HG02885 (cell line): ENCODE measurements around the gene NEK1.
A peak's percentile ranks its signal among the peaks of the same experiment; 100 is the strongest.
"Not testable (repeated sequence)": the region's sequence is repeated elsewhere in the genome, so short reads cannot be mapped to it uniquely, and the experiment has no call there.

Experiments
- ATAC-seq: cut with Tn5 transposase; IDR thresholded peaks from one replicate; pipeline ENCODE4 v1.9.1; 2021; ENCODE audit warnings: mild to moderate bottlenecking; ENCODE audit not compliant: unreplicated experiment, poor library complexity

The NEK1 gene

GRCh38 chr4:169436734-169437133 is 175.6 kb downstream of the NEK1 start:
- no peak for ATAC-seq

- no peak for ATAC-seq
These were observed 184.0 kb downstream of the NEK1 start for GRCh38 chr4:169428376-169428775.

GRCh38 chr4:169427727-169428126 is 184.7 kb downstream of the NEK1 start:
- not testable (repeated sequence) for ATAC-seq

GRCh38 chr4:169420291-169420690 is 192.1 kb downstream of the NEK1 start:
- no peak for ATAC-seq

GRCh38 chr4:169418846-169419245 is 193.5 kb downstream of the NEK1 start:
- no peak for ATAC-seq

GRCh38 chr4:169417629-169418282 is 194.6 kb downstream of the NEK1 start:
- ATAC-seq, result no peak

- ATAC-seq, result peak; percentile 74
These were observed 195.4 kb downstream of the NEK1 start for GRCh38 chr4:169416997-169417396.

GRCh38 chr4:169416461-169416860 is 195.9 kb downstream of the NEK1 start:
- ATAC-seq, result no peak

- no peak for ATAC-seq
These were observed 197.5 kb downstream of the NEK1 start for GRCh38 chr4:169414913-169415312.

GRCh38 chr4:169412046-169412445 is 200.3 kb downstream of the NEK1 start:
- no peak for ATAC-seq

GRCh38 chr4:169410839-169411770 is 201.3 kb downstream of the NEK1 start:
- ATAC-seq, result peak; percentile 99

GRCh38 chr4:169407217-169407845 is 205.1 kb downstream of the NEK1 start:
- no peak for ATAC-seq

- ATAC-seq, result no peak
These were observed 207.4 kb downstream of the NEK1 start for GRCh38 chr4:169404960-169405359.

- no peak for ATAC-seq
These were observed 211.6 kb downstream of the NEK1 start for GRCh38 chr4:169400832-169401231.

- ATAC-seq, result peak; percentile 87
These were observed 212.2 kb downstream of the NEK1 start for GRCh38 chr4:169399976-169400767.

GRCh38 chr4:169398316-169398715 is 214.1 kb downstream of the NEK1 start:
- no peak for ATAC-seq

- ATAC-seq, result no peak
These were observed 214.6 kb downstream of the NEK1 start for GRCh38 chr4:169397762-169398161.

GRCh38 chr4:169385376-169385775 is 227.0 kb downstream of the NEK1 start:
- no peak for ATAC-seq

- ATAC-seq, result no peak
These were observed 227.6 kb downstream of the NEK1 start for GRCh38 chr4:169384779-169385178.

- ATAC-seq, result no peak
These were observed 228.7 kb downstream of the NEK1 start for GRCh38 chr4:169383724-169384123.
